ENCODE measurements around the gene HLA-DMA. TPM values are rescaled to one million over a fixed set of nuclear protein-coding genes. Genes with fewer than 3 reads are reported as not detected.

The HLA-DMA gene
- total RNA-seq, 2 experiments from 2014 or later, result 57.9 to 60.9 TPM

GRCh38 chr6:32932132-32932868 lies 20.6 kb downstream of the HLA-DMA start:
- H3K4me3 Mint-ChIP-seq, result no peak overlapping the region
- ATAC-seq, result no peak
- no peaks in the 10 kb centered on the region for H3K9me3 Mint-ChIP-seq (ENCODE audit: low read depth)
- H3K36me3 Mint-ChIP-seq, result peaks cover 4% of the 10 kb centered on the region
- H3K27me3 Mint-ChIP-seq, result no peaks in the 10 kb centered on the region
- no peak for DNase-seq
- H3K27ac Mint-ChIP-seq, result no peak overlapping the region
- H3K4me1 Mint-ChIP-seq, result peaks cover 15% of the 10 kb centered on the region
- CTCF ChIA-PET, result interaction anchor here (0.8 to 5.0 kb wide), 9 partner anchors 8 to 55 kb away, joined by 3 to 129 read pairs (median 8); partner anchors contain the start of gene HLA-DMA

- Mint-ChIP-seq H3K27ac (no peak overlapping the region), H3K9me3 (ENCODE audit: low read depth) (no peaks in the 10 kb centered on the region), H3K36me3 (peaks cover 2% of the 10 kb centered on the region), H3K4me3 (no peak overlapping the region), H3K27me3 (peaks cover 1% of the 10 kb centered on the region), H3K4me1 (peaks cover 15% of the 10 kb centered on the region)
- DNase-seq (no peak), ATAC-seq (no peak)
- CTCF ChIA-PET, result interaction anchor here (1.2 to 5.0 kb wide), 6 partner anchors 9 to 56 kb away, joined by 3 to 129 read pairs (median 22); partner anchors contain the start of gene HLA-DMA
Measured at GRCh38 chr6:32931211-32931610, 21.7 kb downstream of the HLA-DMA start.

GRCh38 chr6:32922083-32922482 lies 30.8 kb downstream of the HLA-DMA start:
- DNase-seq (no peak), ATAC-seq (no peak)
- Mint-ChIP-seq H3K27me3 (peaks cover 25% of the 10 kb centered on the region), H3K27ac (no peak overlapping the region), H3K9me3 (ENCODE audit: low read depth) (no peaks in the 10 kb centered on the region), H3K4me3 (no peak overlapping the region), H3K36me3 (no peaks in the 10 kb centered on the region), H3K4me1 (no peaks in the 10 kb centered on the region)
- CTCF ChIA-PET, result interaction anchor here (1.3 to 3.7 kb wide), 2 partner anchors 11 to 62 kb away, joined by 3 to 26 read pairs; no protein-coding TSS in a partner anchor

GRCh38 chr6:32920715-32921114 lies 32.2 kb downstream of the HLA-DMA start:
- CTCF ChIA-PET, result interaction anchor here (1.3 to 3.7 kb wide), 3 partner anchors 13 to 64 kb away, joined by 3 to 26 read pairs (median 4); no protein-coding TSS in a partner anchor
- peaks cover 32% of the 10 kb centered on the region for H3K27me3 Mint-ChIP-seq
- H3K27ac Mint-ChIP-seq, result no peak overlapping the region
- DNase-seq (no peak), ATAC-seq (no peak)
- no peaks in the 10 kb centered on the region for H3K36me3 Mint-ChIP-seq
- no peak overlapping the region for H3K4me3 Mint-ChIP-seq
- peaks cover 5% of the 10 kb centered on the region for H3K4me1 Mint-ChIP-seq
- no peaks in the 10 kb centered on the region for H3K9me3 Mint-ChIP-seq (ENCODE audit: low read depth)

GRCh38 chr6:32912951-32913350 lies 39.9 kb downstream of the HLA-DMA start:
- ATAC-seq (no peak), DNase-seq (no peak)
- no peaks in the 10 kb centered on the region for H3K9me3 Mint-ChIP-seq (ENCODE audit: low read depth)
- no peaks in the 10 kb centered on the region for H3K36me3 Mint-ChIP-seq
- H3K27ac Mint-ChIP-seq, result no peak overlapping the region
- H3K27me3 Mint-ChIP-seq, result peaks cover 34% of the 10 kb centered on the region
- no peak overlapping the region for H3K4me3 Mint-ChIP-seq
- H3K4me1 Mint-ChIP-seq, result peaks cover 5% of the 10 kb centered on the region
- CTCF ChIA-PET, result interaction anchor here (1.1 to 3.0 kb wide), 5 partner anchors 14 to 75 kb away, joined by 3 to 22 read pairs (median 4); partner anchors contain the start of genes HLA-DMA and TAP2

- DNase-seq (no peak), ATAC-seq (no peak)
- Mint-ChIP-seq H3K4me1 (no peaks in the 10 kb centered on the region), H3K9me3 (ENCODE audit: low read depth) (no peaks in the 10 kb centered on the region), H3K27me3 (peaks cover 10% of the 10 kb centered on the region), H3K27ac (no peak overlapping the region), H3K36me3 (peaks cover 1% of the 10 kb centered on the region), H3K4me3 (no peak overlapping the region)
- CTCF ChIA-PET, result interaction anchor here (1.0 kb wide), 1 partner anchor 32 kb away, joined by 3 read pairs; no protein-coding TSS in a partner anchor
Measured at GRCh38 chr6:32908897-32909296, 44.0 kb downstream of the HLA-DMA start.

GRCh38 chr6:32906539-32906938 lies 46.4 kb downstream of the HLA-DMA start:
- Mint-ChIP-seq H3K27ac (no peak overlapping the region), H3K4me3 (no peak overlapping the region), H3K4me1 (no peaks in the 10 kb centered on the region), H3K27me3 (peaks cover 4% of the 10 kb centered on the region), H3K9me3 (ENCODE audit: low read depth) (no peaks in the 10 kb centered on the region), H3K36me3 (peaks cover 3% of the 10 kb centered on the region)
- DNase-seq (no peak), ATAC-seq (no peak)
- CTCF ChIA-PET, result interaction anchor here (1.0 to 1.5 kb wide), 2 partner anchors 27 to 78 kb away, joined by 5 to 7 read pairs; no protein-coding TSS in a partner anchor

GRCh38 chr6:32905078-32905477 lies 47.8 kb downstream of the HLA-DMA start:
- Mint-ChIP-seq H3K4me1 (no peaks in the 10 kb centered on the region), H3K9me3 (ENCODE audit: low read depth) (no peaks in the 10 kb centered on the region), H3K27me3 (no peaks in the 10 kb centered on the region), H3K27ac (no peak overlapping the region), H3K4me3 (no peak overlapping the region), H3K36me3 (peaks cover 14% of the 10 kb centered on the region)
- DNase-seq (no peak), ATAC-seq (no peak)
- CTCF ChIA-PET, result interaction anchor here (1.3 to 3.3 kb wide), 4 partner anchors 11 to 80 kb away, joined by 5 to 15 read pairs (median 6); partner anchors contain the start of gene HLA-DMA

GRCh38 chr6:32903952-32904351 lies 48.9 kb downstream of the HLA-DMA start:
- ATAC-seq (no peak), DNase-seq (no peak)
- Mint-ChIP-seq H3K9me3 (ENCODE audit: low read depth) (no peaks in the 10 kb centered on the region), H3K36me3 (peaks cover 14% of the 10 kb centered on the region), H3K4me1 (no peaks in the 10 kb centered on the region), H3K27ac (no peak overlapping the region), H3K27me3 (no peaks in the 10 kb centered on the region), H3K4me3 (no peak overlapping the region)
- CTCF ChIA-PET, result interaction anchor here (0.6 to 3.3 kb wide), 6 partner anchors 10 to 82 kb away, joined by 3 to 15 read pairs (median 5); no protein-coding TSS in a partner anchor

Other genes starting within 250 kb of the HLA-DMA start
- 10 to 100 TPM in 1 of 2 experiments, 1 to 10 TPM in 1; 4.9 to 11.6 TPM for gene HLA-DQA2, start 211.7 kb downstream of the HLA-DMA start, total RNA-seq
- 1 to 10 TPM; 2.9 to 4.2 TPM for gene HLA-DQB2, start 189.6 kb downstream of the HLA-DMA start, total RNA-seq
- 1 to 10 TPM; 2.7 to 3.9 TPM for gene HLA-DOB, start 136.1 kb downstream of the HLA-DMA start, total RNA-seq
- 100 to 1,000 TPM; 242 to 258 TPM for gene TAP2, start 114.4 kb downstream of the HLA-DMA start, total RNA-seq
- gene PSMB8, start 109.0 kb downstream of the HLA-DMA start, total RNA-seq, result 100 to 1,000 TPM; 461 to 464 TPM
- gene TAP1, start 99.4 kb downstream of the HLA-DMA start, total RNA-seq, result 100 to 1,000 TPM; 407 to 417 TPM
- gene PSMB9, start 98.9 kb downstream of the HLA-DMA start, total RNA-seq, result 100 to 1,000 TPM; 402 to 473 TPM
- gene HLA-DMB, start 12.1 kb downstream of the HLA-DMA start, total RNA-seq, result 10 to 100 TPM; 22.7 to 31.2 TPM
- gene BRD2, start 15.5 kb upstream of the HLA-DMA start, total RNA-seq, result 100 to 1,000 TPM; 309 to 336 TPM
- 10 to 100 TPM; 11.8 to 16.7 TPM for gene HLA-DOA, start 56.5 kb upstream of the HLA-DMA start, total RNA-seq
- 100 to 1,000 TPM; 276 to 299 TPM for gene HLA-DPA1, start 120.6 kb upstream of the HLA-DMA start, total RNA-seq
- gene HLA-DPB1, start 122.9 kb upstream of the HLA-DMA start, total RNA-seq, result 100 to 1,000 TPM; 113 to 150 TPM
- gene COL11A2, start 239.4 kb upstream of the HLA-DMA start, total RNA-seq, result under 1 TPM; 0.77 to 0.79 TPM
- gene RXRB, start 247.6 kb upstream of the HLA-DMA start, total RNA-seq, result 10 to 100 TPM; 36.0 to 38.9 TPM
- 10 to 100 TPM; 50.1 to 63.9 TPM for gene SLC39A7, start 247.8 kb upstream of the HLA-DMA start, total RNA-seq